Activated CD4-positive, alpha-beta T cell treated with anti-CD3 and anti-CD28 coated beads, Interleukin-2, amount 50 U/mL, for 24 hours (primary cell): Measurements from ENCODE around the gene NUF2.

Experiments used
- DNase-seq, 2 donors: peaks; one replicate each; pipeline ENCODE4 v3.0.0-alpha.2; 2020; ENCODE audit warnings: low read depth in 1 of 2, low spot score in 1 of 2

The NUF2 gene

GRCh38 chr1:163399976-163400601 is 78.3 kb downstream of the NUF2 start:
- no peak for DNase-seq

- DNase-seq = no peak
Measured at GRCh38 chr1:163401211-163401610, 79.5 kb downstream of the NUF2 start.
